ENCODE measurements around the gene CST7.
"Not testable (repeated sequence)": the region's sequence is repeated elsewhere in the genome, so short reads cannot be mapped to it uniquely, and the experiment has no call there.

Gene CST7

GRCh38 chr20:24939036-24939435 is 10.0 kb upstream of the CST7 start:
- no peak for DNase-seq (ENCODE audit: extremely low read depth, low read depth)
- TF ChIP-seq CTCF (IDR thresholded peaks at IDR 0.05; ENCODE audit: low read depth, low read length) = no peak

GRCh38 chr20:24942679-24943078 is 6.4 kb upstream of the CST7 start:
- DNase-seq (ENCODE audit: extremely low read depth, low read depth) = no peak
- no peak for TF ChIP-seq CTCF (IDR thresholded peaks at IDR 0.05; ENCODE audit: low read depth, low read length)

GRCh38 chr20:24943196-24943595 is 5.9 kb upstream of the CST7 start:
- no peak for DNase-seq (ENCODE audit: extremely low read depth, low read depth)
- TF ChIP-seq CTCF (IDR thresholded peaks at IDR 0.05; ENCODE audit: low read depth, low read length) = no peak

GRCh38 chr20:24943731-24944130 is 5.3 kb upstream of the CST7 start:
- DNase-seq (ENCODE audit: extremely low read depth, low read depth) = no peak
- TF ChIP-seq CTCF (IDR thresholded peaks at IDR 0.05; ENCODE audit: low read depth, low read length) = no peak

- DNase-seq (ENCODE audit: extremely low read depth, low read depth) = not testable (repeated sequence)
Measured at GRCh38 chr20:24946376-24946775, 2.7 kb upstream of the CST7 start.

GRCh38 chr20:24948396-24948938 is 602 bp upstream of the CST7 start:
- not testable (repeated sequence) for DNase-seq (ENCODE audit: extremely low read depth, low read depth)

- TF ChIP-seq CTCF (IDR thresholded peaks at IDR 0.05; ENCODE audit: low read depth, low read length) = no peak
- DNase-seq (ENCODE audit: extremely low read depth, low read depth) = no peak
Measured at GRCh38 chr20:24949756-24950127, 673 bp downstream of the CST7 start.

- no peak for TF ChIP-seq CTCF (IDR thresholded peaks at IDR 0.05; ENCODE audit: low read depth, low read length)
- DNase-seq (ENCODE audit: extremely low read depth, low read depth) = no peak
Measured at GRCh38 chr20:24950128-24950835, 1.2 kb downstream of the CST7 start.

Data from AG09319 (cell line).